HG03108 (cell line): Measurements from ENCODE around the gene PPP1CA.

Source experiments
- ATAC-seq: cut with Tn5 transposase; IDR thresholded peaks from one replicate; pipeline ENCODE4 v1.9.1; 2021; ENCODE audit warnings: moderate library complexity; ENCODE audit not compliant: unreplicated experiment

Gene PPP1CA

GRCh38 chr11:67370351-67371076 lies 31.1 kb downstream of the PPP1CA start:
- ATAC-seq = no peak

- no peak for ATAC-seq
These were observed 31.8 kb downstream of the PPP1CA start for GRCh38 chr11:67369801-67370284.

- ATAC-seq = no peak
These were observed 32.4 kb downstream of the PPP1CA start for GRCh38 chr11:67369275-67369674.

GRCh38 chr11:67368621-67369020 lies 33.0 kb downstream of the PPP1CA start:
- no peak for ATAC-seq

GRCh38 chr11:67367761-67368227 lies 33.9 kb downstream of the PPP1CA start:
- ATAC-seq = no peak

- ATAC-seq = no peak
These were observed 34.5 kb downstream of the PPP1CA start for GRCh38 chr11:67366961-67367760.

- ATAC-seq = no peak
These were observed 35.1 kb downstream of the PPP1CA start for GRCh38 chr11:67366546-67366945.

GRCh38 chr11:67365736-67366444 lies 35.8 kb downstream of the PPP1CA start:
- no peak for ATAC-seq

- ATAC-seq = no peak
These were observed 36.6 kb downstream of the PPP1CA start for GRCh38 chr11:67364783-67365722.

- ATAC-seq = no peak
These were observed 37.5 kb downstream of the PPP1CA start for GRCh38 chr11:67364169-67364568.

GRCh38 chr11:67357831-67358670 lies 43.6 kb downstream of the PPP1CA start:
- no peak for ATAC-seq

GRCh38 chr11:67356864-67357561 lies 44.6 kb downstream of the PPP1CA start:
- ATAC-seq = no peak

- no peak for ATAC-seq
These were observed 45.2 kb downstream of the PPP1CA start for GRCh38 chr11:67356387-67356863.

- ATAC-seq = no peak
These were observed 45.8 kb downstream of the PPP1CA start for GRCh38 chr11:67355794-67356386.

GRCh38 chr11:67355023-67355793 lies 46.5 kb downstream of the PPP1CA start:
- ATAC-seq = no peak

GRCh38 chr11:67354075-67355022 lies 47.3 kb downstream of the PPP1CA start:
- ATAC-seq = no peak
